GOT3 (cell line): ENCODE measurements around the gene KRTAP5-10.
"Not testable (repeated sequence)": the region's sequence is repeated elsewhere in the genome, so short reads cannot be mapped to it uniquely, and the experiment has no call there.

Source experiments
- DNase-seq: peaks from one replicate; lab custom pipeline; 2025; ENCODE audit warnings: mixed read lengths; lab: John Stamatoyannopoulos, UW

KRTAP5-10 gene

GRCh38 chr11:71565263-71565662, at the start of gene KRTAP5-10:
KRTAP5-10 (plus strand) TSS chr11:71565563; CDS start chr11:71565588, 25 bp downstream.
- no peak for DNase-seq

DNA sequence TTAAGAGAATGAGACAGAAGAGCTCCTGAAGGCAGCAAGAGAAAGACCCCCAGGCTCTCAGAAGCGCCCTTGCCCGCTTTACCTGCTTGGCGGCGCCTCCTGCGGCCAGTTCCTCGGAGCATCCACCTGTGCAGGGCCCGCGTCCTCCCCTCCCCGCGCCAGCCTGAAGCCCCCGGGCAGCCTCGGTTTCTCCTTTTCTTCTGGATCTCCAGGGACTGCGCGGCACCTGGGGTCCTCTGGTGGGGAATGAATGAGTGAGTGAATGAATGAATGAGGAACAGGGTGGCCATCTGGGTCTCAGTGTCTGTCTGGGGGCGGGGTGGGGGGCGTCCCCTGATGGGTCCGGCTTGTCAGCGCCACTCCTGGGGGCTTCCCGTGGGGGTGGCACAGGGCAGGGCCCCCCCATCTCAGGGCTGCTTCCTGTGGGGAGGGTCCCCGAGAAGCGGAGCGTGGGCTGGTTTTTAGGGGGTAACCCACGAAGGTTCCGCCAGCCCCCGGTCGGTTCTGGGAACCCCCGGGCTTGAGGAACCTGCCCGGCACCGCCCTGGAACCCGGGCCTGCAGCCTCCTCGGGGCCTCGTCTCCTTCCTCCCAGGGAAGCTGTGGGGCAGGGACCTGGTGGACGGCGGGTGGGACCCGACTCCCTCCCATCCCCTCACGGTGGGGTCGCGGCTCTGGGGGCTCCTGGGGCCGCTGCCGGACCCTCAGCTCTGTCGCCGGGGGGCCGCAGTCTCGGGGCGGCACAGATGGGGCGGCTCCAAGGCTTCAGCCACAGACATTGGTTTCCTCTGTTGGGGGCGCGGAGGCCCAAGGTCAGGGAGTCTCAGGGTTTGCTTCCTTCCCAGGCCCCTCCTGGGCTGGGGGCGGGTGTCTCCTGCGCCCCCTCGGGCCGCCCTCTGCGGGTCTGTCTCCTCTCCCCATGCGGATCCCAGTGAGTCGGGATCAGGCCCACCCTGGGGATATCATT, 46.6 kb upstream of the KRTAP5-10 start:
- no peak for DNase-seq

DNA sequence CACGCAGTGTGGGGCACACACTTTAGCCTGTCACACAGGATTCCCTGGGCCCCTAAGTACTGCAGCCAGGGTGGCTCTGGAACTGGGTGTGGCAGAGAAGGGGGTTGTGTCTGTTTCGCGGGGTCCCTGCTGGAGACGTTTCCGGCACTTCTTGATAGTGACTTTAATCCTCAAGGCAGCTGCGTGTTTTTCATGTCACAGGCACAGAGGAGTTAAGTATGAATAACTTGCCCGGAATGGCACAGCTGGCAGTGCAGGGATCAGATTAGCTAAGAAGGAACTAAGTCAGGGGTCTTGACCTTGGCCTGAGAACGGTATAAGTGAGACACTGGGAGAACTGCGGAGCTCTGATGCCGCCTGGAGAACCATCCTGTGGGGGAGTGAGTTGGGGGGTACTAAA, 45.8 kb upstream of the KRTAP5-10 start:
- DNase-seq, result no peak

DNA sequence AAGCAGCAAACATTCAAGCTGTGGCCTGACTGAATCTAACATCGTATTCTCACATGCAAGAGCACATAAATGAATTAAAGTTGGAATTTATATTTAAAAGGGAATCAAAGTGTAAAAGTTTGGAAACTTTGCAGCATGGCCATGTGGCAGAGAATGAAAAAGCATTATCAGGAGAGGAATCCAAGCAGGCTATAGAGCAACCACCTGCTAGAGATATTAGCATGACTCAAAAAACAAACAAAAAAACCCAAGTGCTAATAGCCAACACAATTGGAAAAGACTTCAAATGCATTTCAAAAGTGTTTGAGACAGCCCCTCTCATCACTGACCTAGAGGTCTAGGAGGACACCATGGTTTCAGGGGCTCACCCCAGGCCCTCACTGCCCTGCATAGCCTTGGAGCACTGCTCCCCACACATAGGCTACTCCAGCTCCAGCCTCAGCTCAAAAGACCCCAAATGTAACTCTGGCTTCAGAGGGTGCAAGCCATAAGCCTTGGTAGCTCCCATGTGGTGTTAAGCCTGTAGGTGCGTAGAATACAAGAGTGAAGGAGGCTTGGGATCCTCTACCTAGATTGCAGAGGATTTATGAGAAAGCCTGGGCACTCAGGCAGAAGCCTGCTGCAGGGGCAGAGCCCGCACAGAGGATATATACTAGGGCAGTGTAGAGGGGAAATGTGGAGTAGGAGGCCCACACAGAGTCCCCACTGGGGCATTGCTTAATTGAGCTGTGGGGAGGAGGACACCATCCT, 40.0 kb upstream of the KRTAP5-10 start:
- no peak for DNase-seq

DNA sequence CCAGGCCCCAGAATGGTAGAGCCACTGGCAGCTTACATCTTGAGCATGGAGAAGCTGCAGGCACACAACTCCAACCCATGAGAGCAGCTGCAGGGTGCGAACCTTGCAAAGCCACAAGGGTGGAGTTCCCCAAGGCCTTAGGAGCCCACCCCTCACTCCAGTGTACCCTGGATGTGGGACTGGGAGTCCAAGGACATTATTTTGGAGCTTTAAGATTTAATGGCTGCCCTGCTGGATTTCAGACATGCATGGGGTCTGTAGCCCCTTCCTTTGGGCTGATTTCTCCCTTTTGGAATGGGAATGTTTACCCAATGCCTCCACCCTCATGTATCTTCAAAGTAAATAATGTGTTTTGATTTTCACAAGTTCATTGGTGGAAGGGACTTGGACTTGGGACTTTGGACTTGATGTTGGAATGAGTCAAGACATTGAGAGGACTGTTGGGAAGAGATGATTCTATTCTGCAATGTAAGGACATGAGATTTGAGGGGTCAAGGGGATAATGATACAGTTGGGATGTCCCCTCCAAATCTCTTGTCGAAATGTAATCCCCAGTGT, 39.3 kb upstream of the KRTAP5-10 start:
- DNase-seq, result no peak

DNA sequence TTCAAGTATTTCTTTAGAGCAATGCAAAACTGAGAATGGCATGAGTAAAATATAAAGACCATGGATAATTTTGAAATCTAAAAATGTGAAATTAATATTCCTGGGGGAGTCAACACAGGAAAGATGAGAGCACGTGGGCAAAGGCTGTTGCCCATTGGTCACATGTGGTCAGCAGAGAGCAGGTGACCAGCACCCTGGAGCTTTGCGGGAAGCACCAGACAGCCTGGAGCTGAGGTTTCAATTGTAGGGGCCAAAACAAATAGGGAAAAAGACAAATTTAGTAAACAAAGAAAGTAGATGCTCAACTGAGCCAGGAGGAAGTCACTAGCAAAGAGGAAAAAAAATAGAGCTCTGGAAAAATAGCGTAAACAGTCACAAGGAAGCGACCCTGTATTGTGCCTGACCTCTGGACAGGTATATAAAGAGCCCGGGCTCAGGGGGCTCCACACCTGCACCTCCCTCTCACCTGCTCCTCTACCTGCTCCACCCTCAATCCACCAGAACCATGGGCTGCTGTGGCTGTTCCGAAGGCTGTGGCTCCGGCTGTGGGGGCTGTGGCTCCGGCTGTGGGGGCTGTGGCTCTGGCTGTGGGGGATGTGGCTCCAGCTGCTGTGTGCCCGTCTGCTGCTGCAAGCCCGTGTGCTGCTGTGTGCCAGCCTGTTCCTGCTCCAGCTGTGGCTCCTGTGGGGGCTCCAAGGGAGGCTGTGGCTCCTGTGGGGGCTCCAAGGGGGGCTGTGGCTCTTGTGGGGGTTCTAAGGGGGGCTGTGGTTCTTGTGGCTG, 38.4 kb upstream of the KRTAP5-10 start, which contains the start of gene KRTAP5-7:
Gene KRTAP5-7 (plus strand): TSS at position 472 of the 780 bp plus-strand sequence. CDS start 34 bp downstream, at position 506.
- DNase-seq, result not testable (repeated sequence)

GRCh38 chr11:71527576-71528210, 37.7 kb upstream of the KRTAP5-10 start:
- no peak for DNase-seq

DNA sequence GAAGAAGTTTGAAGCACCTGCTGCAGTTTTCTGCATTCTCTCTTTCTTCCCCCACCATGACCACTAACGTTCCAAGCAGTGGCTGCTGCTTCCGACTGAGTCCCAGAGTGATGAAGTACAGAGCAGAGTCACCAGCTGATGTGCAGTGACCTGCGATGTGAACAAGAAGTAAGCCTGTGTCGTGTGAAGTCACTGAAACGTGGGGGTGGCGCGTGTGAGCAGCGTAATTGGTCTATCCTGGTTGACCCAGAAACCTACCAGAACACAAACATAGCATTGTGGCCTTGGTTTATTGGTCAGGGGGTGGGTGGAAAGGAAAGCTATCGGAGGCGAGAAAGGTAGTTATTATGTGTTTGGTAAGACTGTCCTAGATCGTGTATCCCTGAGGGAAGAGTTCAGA, 34.8 kb upstream of the KRTAP5-10 start:
- DNase-seq, result no peak

DNA sequence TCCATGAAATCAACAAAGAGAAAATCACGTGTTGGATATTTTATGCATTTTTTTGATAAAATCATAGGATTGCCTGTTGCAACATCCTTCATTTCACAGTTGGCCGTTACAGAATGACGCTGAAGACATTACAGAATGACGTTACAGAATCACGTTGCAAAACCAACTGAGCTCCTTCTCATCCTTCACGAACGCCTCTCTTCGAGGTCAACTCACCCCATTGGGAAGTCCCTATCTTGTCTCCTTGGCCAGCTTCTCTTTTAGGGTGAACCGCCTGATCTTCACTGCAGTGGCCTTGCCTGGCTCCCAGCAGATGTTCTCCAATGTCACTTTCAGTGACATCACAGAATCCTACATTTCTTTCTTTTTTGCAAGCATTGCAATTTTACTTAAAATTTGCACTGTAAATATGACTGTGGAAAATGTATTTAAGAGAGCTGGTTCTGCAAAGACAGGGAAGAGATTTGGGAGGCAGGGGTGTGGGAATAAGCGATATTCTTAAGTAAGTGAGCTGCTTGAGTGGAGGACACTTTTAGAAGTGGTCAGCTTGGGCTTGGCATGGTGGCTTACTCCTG, 33.2 kb upstream of the KRTAP5-10 start:
- DNase-seq, result no peak

DNA sequence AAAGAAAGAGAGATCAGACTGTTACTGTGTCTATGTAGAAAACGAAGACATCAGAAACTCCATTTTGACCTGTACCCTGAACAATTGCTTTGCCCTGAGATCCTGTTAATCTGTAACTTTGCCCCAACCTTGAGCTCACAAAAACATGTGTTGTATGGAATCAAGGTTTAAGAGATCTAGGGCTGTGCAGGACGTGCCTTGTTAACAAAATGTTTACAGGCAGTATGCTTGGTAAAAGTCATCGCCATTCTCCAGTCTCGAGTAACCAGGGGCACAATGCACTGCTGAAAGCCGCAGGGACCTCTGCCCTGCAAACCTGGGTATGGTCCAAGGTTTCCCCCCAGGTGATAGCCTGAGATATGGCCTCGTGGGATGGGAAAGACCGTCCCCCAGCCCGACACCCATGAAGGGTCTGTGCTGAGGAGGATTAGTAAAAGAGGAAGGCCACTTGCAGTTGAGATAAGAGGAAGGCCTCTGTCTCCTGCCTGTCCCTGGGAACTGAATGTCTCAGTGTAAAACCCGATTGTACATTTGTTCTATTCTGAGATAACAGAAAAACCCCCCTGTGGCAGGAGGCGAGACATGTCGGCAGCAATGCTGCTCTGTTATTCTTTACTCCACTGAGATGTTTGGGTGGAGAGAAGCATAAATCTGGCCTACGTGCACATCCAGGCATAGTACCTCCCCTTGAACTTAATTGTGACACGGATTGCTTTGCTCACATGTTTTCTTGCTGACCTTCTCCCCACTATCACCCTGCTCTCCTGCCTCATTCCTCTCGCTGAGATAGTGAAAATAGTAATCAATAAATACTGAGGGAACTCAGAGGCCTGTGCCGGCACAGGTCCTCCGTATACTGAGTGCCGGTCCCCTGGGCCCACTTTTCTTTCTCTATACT, 30.4 kb upstream of the KRTAP5-10 start:
- not testable (repeated sequence) for DNase-seq

GRCh38 chr11:71535825-71536224, 29.5 kb upstream of the KRTAP5-10 start:
- no peak for DNase-seq

DNA sequence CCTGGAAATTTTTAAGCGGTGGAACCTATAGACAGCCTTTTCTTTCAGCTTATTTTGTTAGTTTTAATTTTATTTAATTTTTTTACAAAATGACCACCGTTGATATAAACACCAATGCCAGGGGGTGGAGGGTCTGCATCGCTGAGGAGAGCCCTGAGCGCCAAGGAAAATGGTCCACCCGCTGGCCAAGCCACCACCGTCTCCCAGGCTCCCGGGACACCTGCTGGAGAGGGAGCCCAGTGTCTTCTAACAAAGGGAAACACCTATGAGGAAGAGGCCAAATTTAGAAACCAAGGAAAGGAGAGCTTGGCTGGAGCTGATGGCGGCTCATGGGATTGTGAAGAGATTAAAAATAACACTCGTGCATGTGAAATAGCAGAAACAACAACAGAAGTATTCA, 27.8 kb upstream of the KRTAP5-10 start:
- no peak for DNase-seq

- DNase-seq, result not testable (repeated sequence)
Observed at GRCh38 chr11:71537977-71538665, 27.2 kb upstream of the KRTAP5-10 start, which contains the start of gene KRTAP5-8. KRTAP5-8 (plus strand) TSS chr11:71538025; CDS start chr11:71538056, 31 bp downstream.

GRCh38 chr11:71538666-71538990, 26.7 kb upstream of the KRTAP5-10 start:
- no peak for DNase-seq

GRCh38 chr11:71539017-71539416, 26.3 kb upstream of the KRTAP5-10 start:
- DNase-seq, result no peak

DNA sequence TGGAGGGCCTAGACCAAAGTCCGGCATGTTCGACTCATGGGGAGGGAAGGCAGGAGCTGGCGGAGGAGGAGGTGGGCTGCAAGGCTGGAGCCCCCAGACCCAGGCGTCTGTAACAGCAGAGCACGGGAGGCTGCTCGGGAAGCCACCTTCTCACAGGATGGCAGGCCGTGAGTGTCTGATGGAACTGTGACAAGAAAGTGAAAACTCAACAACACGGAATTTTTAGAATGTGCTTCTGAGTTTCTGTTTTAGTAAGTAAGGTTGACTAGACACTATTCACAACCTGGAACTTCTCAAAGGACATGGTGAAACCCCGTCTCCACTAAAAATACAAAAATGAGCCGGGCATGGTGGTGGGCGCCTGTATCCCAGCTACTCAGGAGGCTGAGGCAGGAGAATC, 25.4 kb upstream of the KRTAP5-10 start:
- not testable (repeated sequence) for DNase-seq

DNA sequence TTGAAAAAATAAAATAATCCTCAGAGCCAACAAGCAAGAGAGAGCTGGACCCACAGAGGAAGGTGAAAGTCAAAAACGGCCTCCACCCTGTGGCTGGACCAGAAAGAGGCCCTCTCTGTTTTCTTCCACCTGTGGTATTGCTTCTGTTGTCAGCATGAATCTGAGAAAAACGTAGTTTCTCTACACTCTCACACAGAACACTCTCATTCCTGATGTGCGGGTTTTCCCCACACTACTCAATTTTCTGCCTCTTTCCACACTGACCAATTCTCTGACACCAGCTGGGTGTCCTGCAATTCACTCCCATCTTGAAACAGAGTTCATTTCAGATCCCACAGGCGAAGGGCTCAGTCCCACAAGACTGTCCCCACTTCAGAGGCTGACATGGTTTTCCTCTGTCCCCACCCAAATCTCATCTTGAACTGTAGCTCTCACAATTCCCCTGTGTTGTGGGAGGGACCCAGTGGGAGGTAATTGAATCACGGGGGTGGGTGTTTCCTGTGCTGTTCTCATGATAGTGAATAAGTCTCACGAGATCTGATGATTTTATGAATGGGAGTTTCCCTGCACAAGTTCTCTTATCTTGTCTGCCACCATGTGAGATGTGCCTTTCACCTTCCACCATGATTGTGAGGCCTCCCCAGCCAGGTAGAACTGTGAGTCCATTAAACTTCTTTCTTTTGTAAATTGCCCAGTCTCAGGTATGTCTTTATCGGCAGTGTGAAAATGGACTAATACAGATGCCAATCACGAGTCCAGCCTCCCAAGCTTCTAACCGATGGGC, 24.6 kb upstream of the KRTAP5-10 start:
- not testable (repeated sequence) for DNase-seq

DNA sequence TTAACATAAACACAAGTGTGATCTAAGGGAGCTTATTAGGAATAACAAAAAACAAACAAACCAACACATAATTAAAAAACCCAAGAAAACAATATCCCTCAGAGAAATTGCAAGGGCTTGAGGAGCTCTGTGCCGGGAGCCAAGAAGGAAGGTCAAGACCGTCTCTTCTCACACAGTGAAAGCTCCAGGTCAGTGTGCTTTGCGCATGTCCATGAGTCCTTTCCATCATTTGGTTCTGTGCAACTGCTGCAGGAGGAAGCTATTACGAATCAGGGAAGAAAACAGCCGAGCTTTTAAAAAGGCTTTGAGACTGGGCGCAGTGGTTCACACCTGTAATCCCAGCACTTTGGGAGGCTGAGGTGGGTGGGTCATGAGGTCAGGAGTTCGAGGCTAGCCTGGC, 23.0 kb upstream of the KRTAP5-10 start:
- DNase-seq, result no peak
